GM18520 (cell line): ENCODE results near the gene FXYD3.

Source experiments
- ATAC-seq: cut with Tn5 transposase; IDR thresholded peaks from one replicate; pipeline ENCODE4 v1.9.1; 2021; ENCODE audit not compliant: unreplicated experiment

FXYD3 gene

DNA sequence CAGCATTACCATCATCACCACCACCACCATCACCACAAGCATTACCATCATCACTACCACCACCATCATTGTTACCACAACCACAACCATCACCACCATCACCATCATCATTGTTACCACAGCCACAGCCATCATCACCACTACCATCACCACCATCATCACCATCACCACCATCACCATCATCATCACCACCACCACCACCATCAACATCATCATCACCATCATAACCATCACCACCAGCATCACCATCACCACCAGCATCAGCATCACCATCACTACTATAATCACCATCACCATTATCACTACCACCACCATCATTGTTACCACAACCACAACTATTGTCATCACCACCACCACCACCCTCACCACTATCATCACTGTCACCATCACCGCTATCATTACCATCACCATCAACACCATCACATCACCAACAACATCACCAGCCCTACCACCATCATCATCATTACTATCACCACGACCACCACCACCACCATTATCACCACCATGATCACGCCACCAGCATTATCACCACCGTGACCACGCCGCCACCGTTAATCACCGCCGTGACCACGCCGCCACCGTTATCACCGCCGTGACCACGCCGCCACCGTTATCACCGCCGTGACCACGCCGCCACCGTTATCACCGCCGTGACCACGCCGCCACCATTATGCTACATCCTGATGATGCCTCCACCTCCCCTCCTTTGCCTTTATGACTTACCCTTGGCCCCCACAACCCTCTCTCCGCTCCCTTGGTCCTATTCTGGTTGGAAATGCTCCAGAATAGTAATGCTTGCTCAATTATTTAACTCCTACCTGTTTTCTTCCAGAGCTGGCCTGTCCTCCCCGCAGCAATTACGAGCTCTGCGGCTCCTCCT lies 10.0 kb upstream of the FXYD3 start:
- ATAC-seq = no peak

- no peak for ATAC-seq
Observed at GRCh38 chr19:35106291-35106583, 9.4 kb upstream of the FXYD3 start.

GRCh38 chr19:35106898-35107541 lies 8.6 kb upstream of the FXYD3 start:
- no peak for ATAC-seq

DNA sequence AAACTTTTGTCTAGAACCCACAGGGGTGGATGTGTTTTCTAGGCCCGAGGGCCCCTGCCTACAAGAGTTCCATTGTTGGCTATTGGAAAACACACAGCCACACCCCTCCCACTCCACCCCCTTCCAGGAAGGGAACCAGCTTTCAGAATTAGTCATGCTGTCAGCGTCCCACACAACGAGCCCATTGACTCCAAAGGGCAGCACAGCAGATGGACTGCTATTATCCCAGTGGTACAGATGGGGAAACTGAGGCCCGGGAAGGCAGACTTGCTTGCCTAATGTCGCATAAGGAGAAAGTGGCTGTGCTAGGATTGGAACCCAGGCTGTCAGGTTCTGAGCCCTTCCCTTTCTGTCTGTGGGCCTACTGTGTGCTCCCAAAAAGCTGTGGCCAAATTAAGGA lies 8.1 kb upstream of the FXYD3 start:
- no peak for ATAC-seq

DNA sequence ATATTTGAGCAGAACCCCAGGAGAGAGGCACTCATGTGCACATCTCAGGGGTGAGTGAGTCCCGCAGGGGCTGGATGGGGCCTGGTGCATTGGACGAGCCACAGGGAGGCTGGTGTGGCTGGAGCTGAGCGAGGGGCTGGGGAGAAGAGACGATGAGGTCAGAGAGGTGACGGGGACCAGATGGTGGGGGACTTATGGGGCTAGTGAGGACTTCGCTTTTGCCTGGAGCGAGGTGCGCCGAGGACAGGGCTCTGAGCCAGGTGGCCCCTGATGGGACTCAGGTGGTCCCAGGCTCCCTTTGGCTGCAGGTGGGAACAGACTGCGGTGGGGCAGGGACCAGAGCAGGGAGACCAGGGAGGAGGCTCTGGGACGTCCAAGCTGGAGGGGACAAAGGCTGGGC lies 6.9 kb upstream of the FXYD3 start:
- no peak for ATAC-seq

DNA sequence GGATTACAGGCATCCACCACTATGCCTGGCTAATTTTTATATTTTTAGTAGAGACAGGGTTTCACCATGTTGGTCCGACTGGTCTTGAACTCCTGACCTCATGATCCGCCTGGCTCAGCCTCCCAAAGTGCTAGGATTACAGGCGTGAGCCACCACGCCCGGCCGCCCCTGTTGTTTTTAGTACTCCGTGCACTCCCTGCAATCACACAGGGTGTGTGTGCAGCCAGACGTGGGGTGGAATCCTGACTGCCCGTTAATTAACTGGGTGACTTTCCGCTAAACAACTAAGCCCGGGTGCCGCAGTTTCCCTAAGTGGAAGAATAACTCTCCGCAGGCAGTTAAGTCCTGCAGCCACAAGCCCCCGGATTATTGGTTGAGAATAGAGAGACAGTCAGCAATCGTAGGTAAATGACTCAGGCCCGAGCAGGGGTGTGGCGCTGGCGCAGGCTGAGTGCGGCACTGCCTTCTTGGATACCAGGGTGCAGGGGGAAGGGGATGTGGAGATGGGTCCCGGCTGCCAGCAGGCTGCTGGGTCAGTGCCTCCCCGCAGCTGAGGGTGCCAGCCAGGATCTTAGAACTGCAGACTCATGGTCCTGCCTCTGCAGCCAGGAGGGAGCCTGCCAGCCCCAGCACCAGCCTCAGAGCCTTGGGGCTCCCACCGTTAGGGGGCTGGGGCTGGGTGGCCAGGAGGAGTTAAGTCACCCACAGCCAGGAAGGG lies 6.1 kb upstream of the FXYD3 start:
- no peak for ATAC-seq

- no peak for ATAC-seq
Observed at GRCh38 chr19:35110974-35111373, 4.6 kb upstream of the FXYD3 start.

DNA sequence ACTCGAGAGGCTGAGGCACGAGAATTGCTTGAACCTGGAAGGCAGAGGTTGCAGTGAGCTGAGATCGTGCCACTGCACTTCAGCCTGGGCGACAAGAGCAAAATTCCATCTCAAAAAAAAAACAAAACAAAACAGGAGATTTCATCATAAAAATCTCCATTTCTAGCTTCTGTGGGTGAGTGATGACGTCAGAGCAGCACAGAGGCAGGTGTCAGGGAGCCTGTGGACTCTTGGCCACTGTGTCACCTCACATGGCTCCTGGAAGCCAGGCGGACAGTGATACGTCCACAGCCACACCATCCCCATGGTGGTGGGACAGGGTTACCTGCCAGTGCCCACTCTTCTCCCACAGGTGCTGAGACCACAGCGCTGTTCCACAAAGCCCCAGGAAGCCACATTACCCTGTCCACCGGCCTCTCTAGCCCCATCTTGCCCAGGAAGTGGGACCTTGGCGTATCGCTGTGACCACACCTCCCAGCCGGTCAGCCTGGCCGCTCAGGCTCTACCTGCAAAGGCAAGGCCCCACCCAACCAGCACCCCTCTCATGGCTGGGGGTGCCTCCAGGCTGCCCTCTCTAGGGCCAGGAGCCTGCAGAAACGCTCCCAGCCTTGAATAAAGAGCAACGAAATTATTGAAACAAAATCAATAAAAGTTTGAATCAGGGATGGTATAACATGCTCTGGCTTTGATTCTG lies 2.5 kb upstream of the FXYD3 start:
- no peak for ATAC-seq

- no peak for ATAC-seq
Observed at GRCh38 chr19:35114353-35115176, 1.1 kb upstream of the FXYD3 start.

GRCh38 chr19:35116072-35116801 lies 614 bp downstream of the FXYD3 start:
- no peak for ATAC-seq

- ATAC-seq = no peak
Observed at GRCh38 chr19:35117116-35117515, 1.5 kb downstream of the FXYD3 start.

DNA sequence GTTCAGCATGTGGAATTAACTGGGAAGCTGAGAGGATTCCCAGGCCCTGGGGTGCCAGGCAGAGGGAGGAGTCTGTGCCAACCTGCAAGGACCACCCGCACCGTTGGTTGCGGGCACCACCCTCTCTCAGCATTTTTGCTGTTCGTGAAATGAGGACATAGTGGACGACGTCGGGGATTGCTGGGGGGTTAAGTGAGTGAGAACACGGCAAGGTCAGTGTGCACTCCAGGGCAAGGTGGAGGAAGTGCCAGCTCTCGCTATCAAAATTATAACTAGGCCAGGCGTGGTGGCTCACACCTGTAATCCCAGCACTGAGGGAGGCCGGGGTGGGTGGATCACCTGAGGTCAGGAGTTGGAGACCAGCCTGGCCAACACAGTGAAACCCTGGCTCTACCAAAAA lies 2.2 kb downstream of the FXYD3 start:
- no peak for ATAC-seq

DNA sequence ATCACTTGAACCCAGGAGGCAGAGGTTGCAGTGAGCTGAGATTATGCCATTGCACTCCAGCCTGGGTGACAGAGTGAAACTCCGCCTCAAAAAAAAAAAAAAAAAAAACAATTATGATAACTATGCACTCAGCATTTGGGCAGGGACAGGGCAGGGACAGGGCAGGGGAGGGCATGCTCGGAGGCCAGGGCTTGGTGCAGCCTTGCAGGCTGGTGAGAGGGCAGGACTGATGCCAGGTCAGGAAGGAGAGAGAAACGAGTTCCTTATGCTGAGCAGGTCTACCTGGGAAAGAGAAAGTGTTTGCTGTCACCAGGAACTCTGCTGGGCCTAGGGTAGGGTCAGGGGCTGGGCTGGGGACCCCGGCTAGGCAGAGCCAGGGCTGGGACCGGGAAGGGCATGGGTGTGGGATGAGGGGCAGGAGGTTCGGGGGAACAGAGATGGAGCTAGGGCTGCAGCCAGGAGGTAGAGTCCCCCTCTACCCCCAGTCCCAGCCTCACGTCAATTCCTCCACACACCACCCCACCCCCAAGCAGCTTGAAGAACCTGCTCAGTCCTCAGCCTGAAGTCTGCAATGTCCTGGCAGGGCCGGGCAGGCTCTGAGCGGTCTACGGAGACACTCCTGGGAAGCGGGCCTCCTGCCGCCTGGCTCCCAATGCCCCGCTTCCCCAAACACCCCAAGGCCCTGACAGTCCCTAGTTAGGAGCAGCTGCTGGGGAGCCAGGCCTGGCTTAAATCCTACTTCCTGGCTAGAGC lies 2.8 kb downstream of the FXYD3 start:
- ATAC-seq = no peak

DNA sequence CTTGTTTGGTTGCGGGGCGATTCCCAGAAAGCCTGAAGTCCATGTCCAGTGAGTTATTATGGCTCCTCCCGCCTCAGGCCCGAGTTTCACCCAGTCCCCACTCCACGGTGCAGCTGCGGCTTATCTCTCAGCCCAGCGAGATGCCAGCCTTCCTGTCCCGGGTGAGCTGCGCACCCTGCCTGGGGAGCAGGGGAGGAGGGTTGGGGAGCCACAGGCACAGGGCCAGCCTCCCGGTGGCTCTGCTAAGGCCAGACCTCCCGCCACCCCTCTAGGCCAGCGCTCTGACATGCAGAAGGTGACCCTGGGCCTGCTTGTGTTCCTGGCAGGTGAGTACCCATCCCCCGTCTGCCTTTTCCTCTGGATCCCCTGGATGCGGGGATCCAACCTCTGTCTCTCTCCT lies 3.5 kb downstream of the FXYD3 start:
- no peak for ATAC-seq

GRCh38 chr19:35119578-35120155 lies 4.0 kb downstream of the FXYD3 start:
- ATAC-seq = no peak

- ATAC-seq = no peak
Observed at GRCh38 chr19:35120492-35120891, 4.9 kb downstream of the FXYD3 start.

DNA sequence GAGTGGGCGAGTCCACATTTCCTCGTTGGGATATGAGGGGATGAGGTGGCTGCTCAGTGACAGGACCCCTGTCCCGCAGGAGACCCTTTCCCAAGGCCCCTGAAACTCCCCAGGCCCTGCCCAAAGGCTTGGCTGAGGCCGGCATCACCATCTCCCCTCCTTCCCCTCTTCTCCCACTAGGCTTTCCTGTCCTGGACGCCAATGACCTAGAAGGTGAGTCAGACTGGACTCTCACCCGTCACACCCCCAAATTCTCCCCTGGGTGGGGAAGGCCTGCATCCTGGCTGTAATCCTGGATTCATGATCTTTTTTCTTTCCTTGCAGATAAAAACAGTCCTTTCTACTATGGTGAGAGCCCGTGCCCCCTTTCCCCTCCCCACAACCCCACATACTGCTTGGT lies 5.3 kb downstream of the FXYD3 start:
- no peak for ATAC-seq

- no peak for ATAC-seq
Observed at GRCh38 chr19:35122687-35123551, 7.3 kb downstream of the FXYD3 start.
